ENCODE measurements around the gene PDZD2.

DNA sequence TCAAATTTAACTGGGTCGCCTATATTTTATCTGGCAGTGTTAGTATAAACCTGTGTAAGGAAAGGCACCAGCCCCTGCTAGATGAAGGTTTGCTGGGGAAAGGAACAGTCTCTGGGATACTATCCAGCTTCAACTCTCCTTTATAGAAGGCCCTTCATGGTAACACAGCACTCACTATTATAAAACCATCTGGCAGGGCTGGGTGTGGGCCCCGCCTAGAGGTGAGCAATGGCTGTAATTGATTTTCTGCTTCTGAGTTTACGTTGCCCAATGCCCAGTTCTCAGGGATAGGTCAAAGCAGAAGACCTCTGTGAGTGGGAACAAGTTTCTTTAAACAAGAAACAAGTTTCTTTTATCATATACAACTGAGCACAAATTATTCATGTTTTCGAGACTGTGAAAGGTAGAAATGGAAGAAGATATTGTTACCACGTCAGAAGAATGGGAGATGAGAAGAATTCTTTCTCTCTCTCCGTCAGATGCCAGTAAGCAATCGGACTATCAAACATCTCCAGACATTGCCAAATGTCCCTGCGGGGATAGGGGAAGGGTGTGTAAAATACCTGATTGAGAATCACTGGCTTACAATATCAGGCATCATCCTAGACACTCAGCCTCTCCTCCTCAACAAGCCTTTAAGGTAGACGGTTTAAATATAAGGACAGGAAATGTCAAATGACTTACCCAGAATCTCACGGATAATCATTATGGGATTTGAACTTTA is 205.9 kb downstream of the PDZD2 start:
- TF ChIP-seq, protein P1, sequence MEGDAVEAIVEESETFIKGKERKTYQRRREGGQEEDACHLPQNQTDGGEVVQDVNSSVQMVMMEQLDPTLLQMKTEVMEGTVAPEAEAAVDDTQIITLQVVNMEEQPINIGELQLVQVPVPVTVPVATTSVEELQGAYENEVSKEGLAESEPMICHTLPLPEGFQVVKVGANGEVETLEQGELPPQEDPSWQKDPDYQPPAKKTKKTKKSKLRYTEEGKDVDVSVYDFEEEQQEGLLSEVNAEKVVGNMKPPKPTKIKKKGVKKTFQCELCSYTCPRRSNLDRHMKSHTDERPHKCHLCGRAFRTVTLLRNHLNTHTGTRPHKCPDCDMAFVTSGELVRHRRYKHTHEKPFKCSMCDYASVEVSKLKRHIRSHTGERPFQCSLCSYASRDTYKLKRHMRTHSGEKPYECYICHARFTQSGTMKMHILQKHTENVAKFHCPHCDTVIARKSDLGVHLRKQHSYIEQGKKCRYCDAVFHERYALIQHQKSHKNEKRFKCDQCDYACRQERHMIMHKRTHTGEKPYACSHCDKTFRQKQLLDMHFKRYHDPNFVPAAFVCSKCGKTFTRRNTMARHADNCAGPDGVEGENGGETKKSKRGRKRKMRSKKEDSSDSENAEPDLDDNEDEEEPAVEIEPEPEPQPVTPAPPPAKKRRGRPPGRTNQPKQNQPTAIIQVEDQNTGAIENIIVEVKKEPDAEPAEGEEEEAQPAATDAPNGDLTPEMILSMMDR (IDR thresholded peaks at IDR 0.05; ENCODE audit: poor library complexity, severe bottlenecking) = no peak
- TF ChIP-seq RAD21 (conservative IDR thresholded peaks at IDR 0.05) (no peak), POLR2AphosphoS5 (IDR thresholded peaks at IDR 0.05) (no peak), EZH2 (IDR thresholded peaks at IDR 0.05; ENCODE audit: borderline replicate concordance, insufficient read depth, low read length, poor library complexity, severe bottlenecking) (no peak)
